Measurements from ENCODE around the gene TMEM175.
"Not testable (repeated sequence)": the region's sequence is repeated elsewhere in the genome, so short reads cannot be mapped to it uniquely, and the experiment has no call there.

TMEM175 gene

DNA sequence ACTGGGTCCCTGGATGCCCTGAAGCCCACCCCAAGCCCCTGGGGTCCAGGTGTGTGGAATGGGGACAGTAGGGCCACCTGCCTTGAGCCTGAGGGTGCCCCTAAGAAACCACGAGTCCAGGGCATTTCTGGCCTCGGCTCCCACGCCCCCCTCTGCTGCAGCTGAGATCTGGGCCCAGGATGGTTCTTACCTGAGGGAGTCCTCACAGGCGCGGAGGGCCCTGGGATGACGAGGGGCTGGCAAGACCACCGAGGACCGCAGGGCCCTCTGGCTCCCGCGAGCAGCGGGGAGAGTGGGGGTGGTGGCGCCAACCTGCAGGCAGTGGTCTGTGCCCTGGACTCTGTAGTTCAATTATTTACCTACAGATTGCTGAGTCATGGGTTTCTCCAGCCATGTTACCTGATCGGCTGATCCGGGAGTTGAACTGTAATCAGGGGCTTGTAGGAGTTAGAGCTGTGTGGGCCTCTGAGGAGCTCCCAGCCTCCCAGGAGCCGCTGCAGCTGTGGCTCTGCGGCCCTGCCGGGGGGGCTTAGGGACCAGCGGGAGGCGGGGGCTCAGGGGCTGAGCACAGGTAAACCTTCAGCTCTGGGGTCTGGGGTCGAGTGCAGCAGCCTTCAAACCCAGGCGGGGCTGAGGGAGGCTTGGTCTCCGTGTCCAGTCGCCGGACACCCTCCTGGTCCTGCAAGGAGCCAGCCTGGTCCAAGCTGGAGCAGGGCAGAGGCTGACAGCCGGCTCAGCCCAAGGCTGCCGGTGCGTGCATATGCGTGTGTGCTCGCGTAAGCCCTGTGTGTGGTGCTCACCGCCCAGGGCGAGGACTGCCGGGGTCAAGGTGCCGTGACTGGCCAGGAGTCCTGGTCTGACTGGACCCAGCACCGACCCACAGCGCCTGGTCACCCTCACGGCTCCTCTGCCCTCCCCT is 61.1 kb downstream of the TMEM175 start, which contains the start of gene SLC26A1:
TSS of gene SLC26A1 (minus strand) at position 294 of the 919 bp plus-strand sequence. CDS start 1,701 bp downstream, outside the sequence.
- no peak for DNase-seq

DNA sequence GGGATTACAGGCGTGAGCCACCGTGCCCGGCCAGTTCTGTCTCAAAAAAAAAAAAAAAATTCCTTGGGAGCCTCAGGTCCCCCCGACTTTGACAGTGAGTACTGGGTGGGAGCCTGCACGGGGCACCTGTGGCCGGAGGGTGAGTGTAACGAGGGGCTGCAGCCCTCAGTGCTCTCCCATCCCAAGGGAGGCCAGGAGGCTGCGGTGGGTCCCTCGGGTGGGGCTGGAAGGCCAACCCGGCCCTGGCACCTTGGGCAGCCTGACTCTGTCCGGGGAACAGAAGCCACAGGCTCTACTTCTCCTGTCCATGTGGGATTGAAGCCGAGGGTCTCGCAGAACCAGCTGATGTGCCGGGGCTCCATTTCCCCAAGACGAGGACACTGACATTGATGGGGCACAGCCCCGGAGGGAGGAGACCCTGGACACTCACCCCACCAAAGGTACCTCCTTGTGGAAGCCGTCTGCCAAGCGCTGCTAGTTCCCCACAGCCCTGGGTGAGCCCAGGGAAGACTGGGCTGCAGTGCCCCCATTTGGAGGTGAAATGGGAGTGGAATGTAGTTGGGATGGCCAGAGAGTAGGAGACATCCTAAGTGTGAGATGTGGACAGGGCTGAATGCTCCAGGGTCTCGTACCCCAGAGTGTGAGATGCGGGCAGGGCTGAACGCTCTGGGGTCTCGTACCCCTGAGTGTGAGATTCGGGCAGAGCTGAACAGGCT is 63.2 kb downstream of the TMEM175 start:
- DNase-seq, result no peak

DNA sequence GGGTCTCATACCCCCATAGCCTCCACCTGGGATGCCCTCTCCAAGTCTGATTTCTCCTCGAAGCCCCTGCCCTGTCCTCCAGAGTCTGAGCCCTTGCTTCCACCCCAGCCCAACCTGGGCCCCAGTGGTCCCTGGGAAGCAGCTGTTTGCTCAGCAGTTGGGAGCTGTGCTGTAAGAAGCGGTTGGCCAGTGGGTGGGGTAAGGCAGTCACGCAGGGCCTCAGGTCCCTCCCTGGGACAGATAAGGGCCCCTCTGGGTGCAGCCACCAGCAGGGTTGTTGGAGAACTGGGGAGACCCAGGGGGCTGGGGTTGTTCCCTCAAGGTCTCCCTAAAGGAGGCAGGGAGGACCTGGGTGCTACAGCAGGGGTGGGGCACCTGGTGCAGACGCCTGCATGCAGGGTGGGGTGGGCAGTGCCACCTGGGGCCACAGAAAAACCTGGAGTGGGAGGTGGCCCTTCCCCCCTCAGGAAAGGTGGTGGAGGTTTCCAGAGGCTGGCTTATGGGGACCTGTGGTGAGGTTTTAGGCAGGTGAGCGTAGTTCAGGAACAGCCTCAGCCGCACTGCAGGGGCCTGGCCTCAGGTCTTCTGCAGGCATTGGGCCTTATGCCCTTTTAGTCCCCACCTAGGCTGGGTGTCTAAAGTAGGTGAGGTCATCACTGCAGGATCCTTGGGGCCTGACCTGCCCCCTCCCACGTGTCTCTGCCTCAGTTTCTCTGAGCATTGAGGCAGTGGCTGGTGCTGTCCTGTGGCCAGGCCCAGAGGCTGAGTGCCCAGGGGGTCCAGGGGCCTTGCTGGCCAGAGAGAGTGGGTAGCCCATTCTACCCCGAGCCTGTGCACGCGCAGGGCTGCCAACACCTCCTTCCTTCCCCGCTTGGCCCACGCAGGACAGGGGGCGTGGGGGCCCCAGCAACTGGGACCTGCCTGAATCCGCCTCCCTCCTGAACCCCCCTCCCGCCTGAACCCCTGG is 64.1 kb downstream of the TMEM175 start:
- no peak for DNase-seq

DNA sequence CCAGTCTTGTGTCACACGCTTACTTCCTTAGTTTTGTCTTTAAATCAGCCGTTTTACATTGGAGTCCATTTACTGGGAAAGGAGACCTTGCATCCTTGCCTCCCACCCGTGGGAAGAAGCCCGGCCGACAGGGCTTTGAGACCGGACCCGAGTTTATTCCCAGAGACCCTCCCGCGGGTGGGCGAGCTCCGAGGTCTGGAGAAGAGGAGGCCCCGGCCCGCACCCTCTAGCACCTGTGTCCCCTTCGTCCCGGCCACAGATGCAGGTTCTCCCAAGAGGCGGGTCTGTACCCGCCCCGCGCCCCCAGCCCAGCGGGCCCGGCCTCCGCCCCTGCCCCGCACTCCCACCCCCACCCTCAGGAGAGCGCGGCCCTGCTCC is 64.7 kb downstream of the TMEM175 start:
- no peak for DNase-seq

DNA sequence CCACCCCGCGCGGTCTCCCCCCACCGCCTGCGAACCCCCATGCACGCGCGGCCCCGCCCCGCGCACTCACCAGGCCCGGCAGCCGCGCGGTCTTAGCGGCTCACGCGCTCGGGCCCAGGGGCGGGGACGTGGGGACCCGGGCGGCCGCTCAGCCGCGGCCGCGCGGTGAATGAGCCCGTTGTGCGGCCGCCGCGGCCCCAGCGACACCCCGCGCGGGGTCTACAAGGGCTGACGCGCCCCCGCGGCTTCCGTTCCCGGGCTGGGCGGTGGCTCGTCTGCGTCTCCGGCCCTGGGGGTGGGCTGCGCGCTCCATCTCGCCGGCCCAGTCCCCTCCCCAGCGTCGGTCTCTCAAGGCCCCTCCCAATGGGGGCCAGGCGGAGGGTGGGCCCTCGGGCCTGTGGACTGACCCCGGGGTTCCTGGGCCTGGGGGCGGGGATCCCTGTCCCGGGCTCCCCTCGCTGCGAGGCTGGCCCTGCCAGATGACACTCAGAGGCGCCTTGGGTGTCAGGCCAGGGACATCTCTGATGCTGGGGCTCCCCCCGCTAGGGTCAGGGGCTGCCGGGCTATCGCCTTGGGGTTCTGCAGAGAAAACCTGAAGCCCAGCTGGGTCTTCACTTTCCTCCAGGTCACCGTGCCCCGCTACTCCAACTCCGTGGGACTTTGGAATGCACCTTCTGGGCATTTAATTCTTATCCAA is 65.3 kb downstream of the TMEM175 start:
- DNase-seq, result no peak

DNA sequence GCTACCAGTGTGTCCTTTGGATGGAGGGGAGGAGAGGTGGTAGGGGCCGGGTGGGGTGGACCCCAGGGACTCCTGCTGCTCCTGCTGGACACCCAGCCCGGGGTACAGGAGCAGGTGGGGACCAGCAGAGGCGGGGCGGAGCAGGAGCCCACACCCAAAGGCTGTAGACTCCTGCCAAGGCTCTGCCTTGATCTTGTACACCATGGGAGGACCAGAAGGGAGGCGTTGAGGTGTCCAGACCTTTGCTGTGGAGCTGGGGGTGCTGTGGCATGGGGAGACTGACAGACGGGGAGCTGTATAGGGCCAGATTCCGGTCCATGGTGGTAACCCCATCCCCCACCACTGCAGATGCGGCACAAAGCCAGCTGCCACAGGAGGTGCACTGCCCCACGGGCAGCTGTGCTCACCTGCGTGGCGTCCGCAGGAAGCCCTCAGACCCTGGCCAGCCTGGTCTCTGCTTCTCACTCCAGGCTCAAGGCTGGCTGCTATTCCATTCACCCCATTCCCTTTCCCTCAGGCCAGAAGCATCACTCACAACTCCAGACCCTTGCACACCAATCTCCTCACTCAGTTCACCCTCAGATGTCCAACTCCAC is 65.9 kb downstream of the TMEM175 start:
- no peak for DNase-seq

DNA sequence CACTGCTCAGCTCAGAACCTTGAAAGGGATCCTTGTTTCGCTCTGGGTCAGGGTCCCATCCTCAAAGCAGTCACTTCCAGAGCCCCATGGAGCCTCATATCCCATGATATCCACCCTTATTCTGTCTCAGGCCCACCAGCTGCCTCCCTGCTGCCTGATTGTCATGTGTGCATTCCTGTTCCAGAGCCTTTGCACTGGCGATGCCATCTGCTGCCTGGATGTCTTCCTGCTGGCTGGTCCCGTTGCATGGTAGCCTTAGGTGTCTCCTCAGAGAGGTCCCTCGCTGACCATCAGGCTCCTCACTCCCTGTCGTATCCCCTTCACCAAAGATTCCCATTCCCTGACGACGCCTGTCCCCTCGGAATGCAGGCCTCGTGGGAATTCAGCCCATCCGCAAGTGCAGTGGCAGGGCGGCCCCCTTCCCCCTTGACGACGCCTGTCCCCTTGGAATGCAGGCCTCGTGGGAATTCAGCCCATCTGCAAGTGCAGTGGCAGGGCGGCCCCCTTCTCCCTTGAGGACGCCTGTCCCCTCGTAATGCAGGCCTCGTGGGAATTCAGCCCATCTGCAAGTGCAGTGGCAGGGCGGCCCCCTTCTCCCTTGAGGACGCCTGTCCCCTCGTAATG is 67.1 kb downstream of the TMEM175 start:
- not testable (repeated sequence) for DNase-seq

DNA sequence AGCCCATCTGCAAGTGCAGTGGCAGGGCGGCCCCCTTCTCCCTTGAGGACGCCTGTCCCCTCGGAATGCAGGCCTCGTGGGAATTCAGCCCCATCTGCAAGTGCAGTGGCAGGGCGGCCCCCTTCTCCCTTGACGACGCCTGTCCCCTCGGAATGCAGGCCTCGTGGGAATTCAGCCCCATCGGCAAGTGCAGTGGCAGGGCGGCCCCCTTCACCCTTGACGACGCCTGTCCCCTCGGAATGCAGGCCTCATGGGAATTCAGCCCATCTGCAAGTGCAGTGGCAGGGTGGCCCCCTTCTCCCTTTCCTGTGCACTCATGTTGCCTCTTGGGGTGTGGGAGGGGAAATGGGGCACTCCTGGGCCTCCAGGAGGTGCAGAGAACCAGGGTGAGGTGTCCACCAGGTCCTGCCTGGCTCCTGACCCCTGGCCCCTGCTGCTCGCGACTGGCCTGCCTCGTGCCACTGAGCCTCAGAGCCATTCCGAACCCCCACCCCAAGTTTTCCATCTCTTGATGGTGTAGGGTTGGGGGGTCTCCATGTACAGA is 67.7 kb downstream of the TMEM175 start:
- no peak for DNase-seq

DNA sequence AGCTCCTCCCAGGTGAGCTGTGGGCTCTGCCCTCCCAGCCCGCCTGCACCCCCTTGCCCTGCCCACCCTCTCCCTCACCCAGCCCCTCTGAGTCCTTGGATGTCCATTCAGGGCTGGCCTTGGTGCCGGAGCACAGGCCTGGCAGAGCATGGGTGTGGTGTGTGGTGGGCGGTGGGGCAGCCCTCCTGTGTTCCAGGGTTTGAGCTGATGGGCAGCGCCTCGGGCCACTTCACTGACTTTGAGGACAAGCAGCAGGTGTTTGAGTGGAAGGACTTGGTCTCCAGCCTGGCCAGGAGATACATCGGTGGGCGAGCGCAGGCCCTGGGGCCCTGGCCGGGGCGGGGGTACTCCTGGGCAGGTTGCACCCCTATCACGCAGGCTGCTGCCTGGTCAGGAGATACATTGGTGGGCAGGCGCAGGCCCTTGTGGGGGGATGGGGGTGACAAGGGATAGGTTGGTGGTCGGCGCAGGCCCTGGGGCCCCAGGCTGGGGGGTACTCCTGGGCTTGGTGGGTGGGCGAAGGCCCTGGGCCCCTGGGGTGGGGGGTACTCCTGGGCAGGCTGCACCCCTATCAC is 68.5 kb downstream of the TMEM175 start:
- no peak for DNase-seq

DNA sequence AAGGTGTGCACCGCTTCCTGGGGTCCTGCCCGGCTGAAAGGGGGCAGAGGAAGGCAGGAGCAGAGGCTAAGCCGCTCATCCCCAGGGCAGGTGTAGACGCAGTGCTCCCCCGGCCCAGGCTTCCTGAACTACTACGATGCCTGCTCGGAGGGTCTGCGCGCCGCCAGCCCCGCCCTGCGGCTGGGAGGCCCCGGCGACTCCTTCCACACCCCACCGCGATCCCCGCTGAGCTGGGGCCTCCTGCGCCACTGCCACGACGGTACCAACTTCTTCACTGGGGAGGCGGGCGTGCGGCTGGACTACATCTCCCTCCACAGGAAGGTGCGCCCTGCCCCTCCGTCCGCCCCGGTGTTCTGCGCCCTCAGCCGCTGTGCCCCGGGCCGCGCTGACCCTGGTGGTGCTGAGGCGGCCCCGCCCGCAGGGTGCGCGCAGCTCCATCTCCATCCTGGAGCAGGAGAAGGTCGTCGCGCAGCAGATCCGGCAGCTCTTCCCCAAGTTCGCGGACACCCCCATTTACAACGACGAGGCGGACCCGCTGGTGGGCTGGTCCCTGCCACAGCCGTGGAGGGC is 69.4 kb downstream of the TMEM175 start:
- no peak for DNase-seq

DNA sequence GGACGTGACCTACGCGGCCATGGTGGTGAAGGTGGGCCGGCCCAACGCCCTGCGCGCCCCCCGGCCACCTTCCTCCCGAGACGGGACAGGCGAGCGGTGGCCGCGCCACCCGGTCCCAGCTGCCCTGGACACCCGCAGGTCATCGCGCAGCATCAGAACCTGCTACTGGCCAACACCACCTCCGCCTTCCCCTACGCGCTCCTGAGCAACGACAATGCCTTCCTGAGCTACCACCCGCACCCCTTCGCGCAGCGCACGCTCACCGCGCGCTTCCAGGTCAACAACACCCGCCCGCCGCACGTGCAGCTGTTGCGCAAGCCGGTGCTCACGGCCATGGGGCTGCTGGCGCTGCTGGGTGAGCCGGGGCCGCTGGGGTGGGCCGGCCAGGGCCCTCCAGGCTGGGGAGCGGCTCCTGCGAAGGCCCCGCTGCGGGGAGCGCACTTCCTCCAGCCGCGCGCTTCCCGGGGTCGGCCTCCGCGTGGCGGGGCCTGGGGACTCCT is 69.9 kb downstream of the TMEM175 start:
- no peak for DNase-seq

DNA sequence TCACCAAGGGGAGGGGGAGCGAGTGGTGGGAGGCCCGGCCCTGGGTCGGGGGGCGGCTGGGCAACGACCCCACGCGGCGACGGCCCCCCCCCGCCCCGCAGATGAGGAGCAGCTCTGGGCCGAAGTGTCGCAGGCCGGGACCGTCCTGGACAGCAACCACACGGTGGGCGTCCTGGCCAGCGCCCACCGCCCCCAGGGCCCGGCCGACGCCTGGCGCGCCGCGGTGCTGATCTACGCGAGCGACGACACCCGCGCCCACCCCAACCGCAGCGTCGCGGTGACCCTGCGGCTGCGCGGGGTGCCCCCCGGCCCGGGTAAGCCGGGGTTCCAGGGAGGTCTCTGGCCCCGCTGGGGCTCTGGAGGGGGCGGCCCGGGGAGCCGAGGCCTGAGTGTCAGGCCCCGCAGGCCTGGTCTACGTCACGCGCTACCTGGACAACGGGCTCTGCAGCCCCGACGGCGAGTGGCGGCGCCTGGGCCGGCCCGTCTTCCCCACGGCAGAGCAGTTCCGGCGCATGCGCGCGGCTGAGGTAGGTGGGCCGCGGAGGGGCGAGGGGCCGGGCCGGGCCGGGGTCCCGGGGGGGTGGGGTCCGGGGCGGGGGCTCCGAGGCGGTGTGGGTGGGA is 70.5 kb downstream of the TMEM175 start:
- no peak for DNase-seq

DNA sequence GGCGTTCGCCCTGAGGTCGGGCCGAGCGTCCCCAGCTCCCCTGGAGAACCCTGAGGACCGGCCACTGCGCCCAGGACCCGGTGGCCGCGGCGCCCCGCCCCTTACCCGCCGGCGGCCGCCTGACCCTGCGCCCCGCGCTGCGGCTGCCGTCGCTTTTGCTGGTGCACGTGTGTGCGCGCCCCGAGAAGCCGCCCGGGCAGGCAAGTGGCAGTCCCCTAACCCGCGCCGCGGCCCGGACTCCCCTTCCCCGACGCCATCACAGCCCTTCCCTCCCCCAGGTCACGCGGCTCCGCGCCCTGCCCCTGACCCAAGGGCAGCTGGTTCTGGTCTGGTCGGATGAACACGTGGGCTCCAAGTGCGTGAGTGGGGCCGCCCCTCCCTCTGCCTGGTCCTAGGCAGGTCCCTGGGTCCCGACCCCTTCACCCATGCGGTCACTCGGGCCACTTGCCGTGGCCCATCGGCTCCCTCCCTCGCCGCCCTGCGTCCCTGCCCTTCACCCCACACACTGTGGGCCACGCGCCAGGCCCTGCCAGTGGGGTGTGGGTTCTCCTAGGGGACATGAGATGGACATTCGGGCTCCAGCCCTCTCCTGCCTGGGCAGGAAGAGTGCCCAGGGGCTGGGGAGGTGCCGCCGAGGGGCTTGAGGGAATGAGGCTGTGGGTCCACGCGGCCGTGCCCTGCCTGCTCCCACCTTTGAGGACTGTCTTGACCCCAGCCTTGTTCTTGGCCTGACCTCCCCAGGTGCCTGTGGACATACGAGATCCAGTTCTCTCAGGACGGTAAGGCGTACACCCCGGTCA is 71.2 kb downstream of the TMEM175 start:
- DNase-seq, result no peak

DNA sequence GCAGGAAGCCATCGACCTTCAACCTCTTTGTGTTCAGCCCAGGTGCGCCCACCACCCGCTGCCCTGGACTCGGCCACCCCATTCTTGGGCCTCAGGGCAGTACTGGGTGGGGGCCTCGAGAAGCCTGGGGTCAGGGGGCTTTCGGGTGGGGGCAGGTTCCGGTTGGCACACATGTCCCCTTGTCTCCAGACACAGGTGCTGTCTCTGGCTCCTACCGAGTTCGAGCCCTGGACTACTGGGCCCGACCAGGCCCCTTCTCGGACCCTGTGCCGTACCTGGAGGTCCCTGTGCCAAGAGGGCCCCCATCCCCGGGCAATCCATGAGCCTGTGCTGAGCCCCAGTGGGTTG is 71.8 kb downstream of the TMEM175 start:
- DNase-seq, result no peak

DNA sequence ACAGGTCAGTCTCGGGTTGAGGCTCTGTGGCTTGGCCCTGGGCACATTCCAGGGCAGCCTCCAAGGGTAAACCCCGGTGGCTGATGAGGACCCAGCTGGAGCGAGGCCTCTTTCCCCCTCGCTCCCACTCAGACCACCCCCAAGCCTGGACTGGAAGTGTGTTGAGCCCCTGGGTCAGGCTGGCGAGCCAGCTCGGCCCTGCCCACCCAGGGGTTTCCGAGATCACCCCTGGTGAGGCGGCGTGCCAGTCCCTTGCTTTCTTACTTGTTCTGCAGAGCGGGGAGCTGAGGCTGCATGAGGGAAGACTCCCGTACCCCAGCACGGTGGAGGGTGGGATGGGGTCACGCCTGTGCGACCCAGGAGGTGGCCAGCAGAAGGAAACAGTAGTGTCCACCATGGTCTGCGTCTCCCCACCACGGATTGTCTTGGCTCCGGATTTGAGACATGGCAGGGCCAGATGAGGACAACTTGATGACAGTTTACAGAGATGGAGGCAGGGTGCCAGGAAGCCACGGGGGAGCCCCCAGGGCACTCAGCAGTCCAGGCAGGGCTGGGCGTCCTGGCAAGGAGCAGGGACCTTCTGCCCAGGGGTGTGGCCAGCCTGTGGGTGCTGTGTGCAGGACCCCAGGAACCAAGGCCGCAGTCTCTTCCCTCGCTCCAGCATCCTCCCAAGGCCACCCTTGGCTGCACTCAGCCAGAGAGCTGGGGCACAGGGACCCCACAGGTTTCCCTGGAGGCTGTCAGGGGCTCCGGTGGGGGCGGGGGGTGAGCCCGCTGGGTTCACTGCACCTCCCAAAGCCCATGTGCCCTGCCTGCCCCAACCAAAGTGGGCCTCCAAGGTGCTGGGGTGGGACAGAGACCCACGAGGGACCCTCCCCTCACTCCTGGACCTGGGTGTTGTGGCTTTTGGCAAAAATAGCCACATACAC is 72.6 kb downstream of the TMEM175 start:
- DNase-seq, result no peak

DNA sequence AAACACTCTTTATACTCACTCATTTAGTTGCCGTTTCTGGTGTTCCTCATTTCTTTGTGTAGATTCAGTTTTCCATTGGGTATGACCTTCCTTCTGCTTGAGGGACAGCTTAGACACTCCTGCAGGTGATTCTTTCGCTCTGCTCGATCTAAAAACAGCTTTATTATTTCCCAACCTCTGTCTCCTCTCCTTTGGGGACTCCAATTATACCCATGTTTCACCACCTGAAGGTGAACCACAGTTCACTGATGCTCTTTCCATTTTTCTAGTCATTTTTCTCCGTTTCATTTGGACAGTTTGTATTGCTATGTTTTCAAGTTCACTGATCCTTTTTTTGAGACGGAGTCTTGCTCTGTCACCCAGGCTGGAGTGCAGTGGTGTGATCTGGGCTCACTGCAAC is 74.6 kb downstream of the TMEM175 start:
- no peak for DNase-seq
